ENCODE data around the gene GPRIN3.
"Not testable (repeated sequence)": the region's sequence is repeated elsewhere in the genome, so short reads cannot be mapped to it uniquely, and the experiment has no call there.

GPRIN3 gene

GRCh38 chr4:89256203-89256800 is 51.3 kb downstream of the GPRIN3 start:
- DNase-seq (ENCODE audit: low spot score) = no peak

GRCh38 chr4:89254847-89255246 is 52.8 kb downstream of the GPRIN3 start:
- peak; percentile 31 for DNase-seq (ENCODE audit: low spot score)

GRCh38 chr4:89254347-89254746 is 53.3 kb downstream of the GPRIN3 start:
- not testable (repeated sequence) for DNase-seq (ENCODE audit: low spot score)

DNA sequence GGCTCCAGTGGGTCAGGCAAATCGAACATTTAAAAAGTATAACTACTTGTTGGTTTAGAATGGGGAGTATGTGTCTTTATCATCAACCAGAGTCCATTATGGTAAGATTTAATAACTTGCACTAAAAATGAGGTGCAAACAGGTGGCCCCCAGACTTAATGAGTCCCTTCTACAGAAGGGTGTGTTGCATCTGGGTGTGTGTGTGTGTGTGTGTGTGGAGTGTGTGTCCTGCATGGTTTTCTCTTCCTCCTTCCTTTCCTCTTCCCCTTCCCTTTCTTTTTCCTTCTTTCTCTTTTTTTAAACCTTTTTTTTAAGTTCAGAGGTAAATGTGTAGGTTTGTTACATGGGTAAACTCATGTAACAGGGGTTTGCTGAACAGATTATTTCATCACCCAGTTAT is 53.7 kb downstream of the GPRIN3 start:
- DNase-seq (ENCODE audit: low spot score) = no peak

- no peak for DNase-seq (ENCODE audit: low spot score)
These were observed 54.3 kb downstream of the GPRIN3 start for GRCh38 chr4:89253311-89253710.

- no peak for DNase-seq (ENCODE audit: low spot score)
These were observed 56.2 kb downstream of the GPRIN3 start for GRCh38 chr4:89251396-89251795.

DNA sequence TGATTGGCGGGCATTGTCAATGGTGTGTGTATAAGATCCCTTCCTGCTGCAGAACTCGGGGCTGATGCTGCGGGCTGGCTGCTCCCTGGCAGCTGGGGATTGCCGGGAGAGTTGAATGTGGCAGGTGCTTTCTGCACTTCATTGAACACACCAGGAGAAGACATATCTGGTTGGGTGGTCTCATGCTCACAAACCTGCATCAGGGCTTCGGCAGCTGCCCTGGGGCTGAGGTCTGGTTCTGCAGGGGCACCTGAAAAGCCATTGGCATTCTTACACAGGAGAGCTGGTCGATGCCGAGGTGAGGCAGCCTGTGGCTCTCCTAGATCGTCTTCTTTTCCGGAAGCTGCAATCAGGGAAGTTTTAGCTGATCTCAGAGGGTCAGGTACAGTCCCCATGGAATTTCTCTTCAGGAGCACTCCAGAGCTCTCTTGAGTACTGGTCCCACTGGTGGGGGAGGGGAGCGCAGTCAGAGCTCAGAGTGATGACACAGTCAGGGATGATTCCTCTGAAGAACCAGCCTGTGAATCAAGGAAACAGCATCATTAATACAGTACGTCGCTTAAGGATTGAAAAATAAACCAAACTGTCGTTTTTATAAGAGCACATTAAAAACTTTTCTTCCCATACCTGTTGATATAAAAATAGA is 57.8 kb downstream of the GPRIN3 start:
- DNase-seq (ENCODE audit: low spot score) = no peak

DNA sequence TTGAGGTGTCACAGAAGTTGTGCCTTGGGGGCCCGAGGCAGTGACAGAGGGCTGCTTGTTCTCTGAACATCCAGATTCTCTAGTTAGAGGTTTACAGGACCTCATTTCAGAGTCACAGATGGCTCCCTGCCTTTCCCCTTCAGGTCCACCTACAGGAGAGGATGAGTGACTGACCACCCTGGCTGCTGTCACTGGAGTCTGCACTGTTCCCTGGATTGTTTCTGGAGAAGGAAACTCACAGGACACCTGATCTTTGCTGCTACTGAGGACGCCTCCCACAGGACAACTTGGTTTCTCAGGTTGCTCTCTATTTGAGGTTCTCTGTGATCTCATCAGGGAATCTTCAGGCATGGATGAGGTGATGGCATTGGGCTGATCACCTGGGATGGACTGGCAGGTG is 58.3 kb downstream of the GPRIN3 start:
- no peak for DNase-seq (ENCODE audit: low spot score)

DNA sequence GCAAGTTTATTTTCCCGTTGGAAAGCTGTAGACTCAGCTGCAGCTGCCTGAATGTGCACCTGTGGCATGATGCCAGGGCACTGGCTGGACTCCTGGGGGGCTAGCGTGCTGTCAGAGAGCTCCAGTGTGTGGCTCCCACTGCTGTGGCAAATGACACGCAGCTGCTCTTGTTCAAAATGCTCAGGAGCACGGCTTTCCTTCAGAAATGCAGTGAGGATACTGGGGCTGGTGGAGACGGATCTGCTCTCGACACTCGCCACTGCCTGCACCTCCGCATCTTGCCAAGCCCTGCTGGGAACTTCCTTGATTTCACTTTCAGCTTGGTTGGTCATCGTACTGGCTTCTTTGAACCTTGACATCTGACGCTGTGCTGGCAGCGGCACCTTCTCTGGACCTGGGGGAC is 58.7 kb downstream of the GPRIN3 start:
- DNase-seq (ENCODE audit: low spot score) = no peak

DNA sequence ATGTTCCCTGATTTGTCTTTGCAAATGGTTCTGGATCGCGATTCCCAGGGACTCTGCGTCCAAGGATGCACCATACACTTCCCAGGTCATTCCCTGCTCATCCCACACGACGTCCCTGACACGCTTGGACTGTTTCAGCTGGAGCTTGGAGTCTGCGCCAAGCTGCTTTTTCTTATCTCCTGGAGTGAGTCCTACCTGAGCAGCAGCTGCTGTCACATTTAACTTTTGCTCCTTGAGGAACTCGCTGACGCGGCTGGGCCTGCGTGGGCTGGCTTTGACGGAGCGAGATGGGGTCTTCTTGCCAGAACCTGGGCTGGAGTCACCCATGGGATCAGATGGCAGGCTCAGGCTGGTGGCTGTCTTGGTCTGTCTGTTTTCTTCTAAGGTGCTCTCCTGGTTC is 59.6 kb downstream of the GPRIN3 start:
- no peak for DNase-seq (ENCODE audit: low spot score)

- DNase-seq (ENCODE audit: low spot score) = no peak
These were observed 62.1 kb downstream of the GPRIN3 start for GRCh38 chr4:89245459-89245858.

DNA sequence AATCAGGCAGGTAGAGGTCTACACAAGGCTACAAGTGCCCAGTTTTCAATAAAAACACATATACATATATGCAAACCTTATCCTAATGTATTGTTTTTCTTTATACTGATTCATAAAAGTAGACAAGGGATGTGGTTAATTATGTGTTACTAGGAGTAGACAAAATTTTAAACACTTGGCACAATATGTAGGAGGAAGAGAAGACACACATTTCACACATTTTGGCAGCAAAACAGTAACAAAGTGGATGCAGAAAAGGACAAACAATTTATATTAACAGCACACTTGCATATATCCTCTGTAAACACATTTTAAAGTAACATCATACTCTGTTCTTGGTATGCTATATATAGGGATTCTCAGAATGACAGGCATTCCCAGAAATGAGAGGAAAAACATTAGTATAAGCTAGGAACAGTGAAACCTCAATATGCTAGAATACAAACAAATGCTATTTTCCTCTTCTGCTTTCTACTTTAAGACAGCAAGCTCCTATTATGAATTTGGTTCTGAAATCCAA is 63.8 kb downstream of the GPRIN3 start:
- no peak for DNase-seq (ENCODE audit: low spot score)

DNA sequence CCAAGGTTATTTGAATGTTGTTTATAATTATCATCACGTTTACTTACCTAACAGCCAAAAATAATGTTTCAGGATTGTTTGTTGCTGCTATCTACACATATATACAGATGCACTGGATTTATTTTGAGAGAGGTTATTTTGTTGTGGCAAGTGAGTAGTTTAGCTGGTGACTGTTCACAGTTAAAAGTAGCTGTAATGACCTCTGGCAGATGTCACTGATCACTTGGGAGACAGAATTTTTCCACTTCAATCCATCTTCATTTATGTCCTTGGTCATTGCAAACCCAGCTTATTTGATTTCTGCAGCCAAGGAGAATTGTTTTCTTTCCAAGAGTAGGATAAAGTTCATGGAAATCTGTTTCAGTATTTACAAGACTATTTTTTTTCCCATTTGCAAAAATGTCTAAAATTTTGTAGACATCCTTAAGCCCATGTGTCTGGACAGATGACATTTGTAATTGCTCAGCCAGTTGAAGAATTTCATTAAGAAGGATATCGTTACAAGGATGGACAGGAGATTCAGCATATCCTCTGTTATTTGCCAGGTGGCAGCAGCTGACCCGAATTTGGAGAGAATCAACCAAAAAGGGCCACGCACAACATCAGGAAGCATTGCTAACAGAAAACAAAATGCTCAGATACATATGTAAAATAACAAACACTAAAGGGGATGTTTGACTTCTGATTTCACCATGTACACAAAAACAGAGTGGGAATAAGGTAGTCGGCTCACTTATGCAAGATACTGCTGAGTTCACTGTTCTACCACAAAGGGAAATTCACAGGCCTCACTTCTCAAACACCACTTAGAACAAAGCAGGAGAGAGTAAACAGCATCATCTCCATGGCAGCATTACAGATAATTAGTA is 64.5 kb downstream of the GPRIN3 start:
- no peak for DNase-seq (ENCODE audit: low spot score)

DNA sequence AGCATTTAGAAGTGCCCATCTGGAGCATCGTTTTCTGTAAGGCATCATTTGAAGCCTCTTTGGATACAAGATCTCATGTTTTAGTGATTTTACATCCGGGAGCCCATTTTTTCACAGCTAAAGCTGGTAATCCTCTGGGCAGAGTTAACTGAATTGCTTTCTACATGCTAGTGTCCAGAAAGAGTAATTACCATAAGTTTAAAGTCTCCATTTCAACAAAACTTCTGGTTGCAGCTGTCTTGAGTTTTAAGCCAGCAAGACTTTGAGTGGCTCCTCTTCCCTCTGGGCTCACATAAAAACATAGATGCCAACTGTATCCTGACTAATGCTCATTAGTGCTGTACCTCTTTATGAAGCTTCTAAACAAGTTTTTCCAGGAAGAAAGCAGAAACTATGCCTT is 65.4 kb downstream of the GPRIN3 start:
- no peak for DNase-seq (ENCODE audit: low spot score)

GRCh38 chr4:89230271-89230670 is 77.3 kb downstream of the GPRIN3 start:
- no peak for DNase-seq (ENCODE audit: low spot score)

- DNase-seq (ENCODE audit: low spot score) = peak; percentile 92
These were observed 80.7 kb downstream of the GPRIN3 start for GRCh38 chr4:89226665-89227574.

- DNase-seq (ENCODE audit: low spot score) = no peak
These were observed 85.4 kb downstream of the GPRIN3 start for GRCh38 chr4:89222170-89222569.

GRCh38 chr4:89221167-89221867 is 86.3 kb downstream of the GPRIN3 start:
- DNase-seq (ENCODE audit: low spot score) = no peak

DNA sequence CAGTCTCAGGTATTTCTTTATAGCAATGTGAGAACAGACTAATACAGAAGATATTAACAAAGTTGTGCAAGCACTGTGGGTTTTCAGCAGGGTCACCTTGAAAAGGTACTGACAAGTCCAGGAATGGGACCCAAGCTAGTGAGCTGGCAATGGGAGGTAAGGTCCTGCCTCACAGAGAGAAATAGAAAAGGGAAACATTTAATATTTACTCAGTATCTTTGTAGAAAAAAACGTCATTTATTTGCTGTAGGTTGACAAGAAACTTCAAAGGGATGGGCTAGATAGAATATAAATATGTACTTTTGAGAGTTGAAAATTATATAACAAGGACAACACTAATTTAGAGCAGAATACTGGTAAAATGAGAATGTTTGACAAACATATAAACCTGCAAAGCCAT is 89.0 kb downstream of the GPRIN3 start:
- no peak for DNase-seq (ENCODE audit: low spot score)

DNA sequence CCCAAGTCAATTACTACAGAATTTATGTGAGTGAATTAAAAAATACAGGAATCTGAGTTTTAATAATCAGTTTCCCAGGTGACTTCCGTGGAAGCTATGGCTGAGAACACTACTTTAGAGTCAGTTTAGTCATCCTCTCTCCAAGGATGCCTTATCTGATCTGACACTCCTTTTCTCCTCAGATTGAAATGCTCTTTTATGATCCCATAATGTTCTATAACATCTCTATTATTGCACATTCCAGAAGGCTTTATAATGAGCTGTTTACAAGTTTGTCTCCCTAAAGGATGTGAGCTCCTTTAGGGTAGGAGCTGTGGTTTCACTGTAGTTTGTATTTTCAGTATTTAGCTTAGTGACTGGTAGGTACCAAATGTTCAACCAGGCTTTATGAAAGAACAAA is 90.0 kb downstream of the GPRIN3 start:
- no peak for DNase-seq (ENCODE audit: low spot score)

- DNase-seq (ENCODE audit: low spot score) = no peak
These were observed 90.7 kb downstream of the GPRIN3 start for GRCh38 chr4:89216866-89217265.
